Neural crest cell (in vitro differentiated cells): ENCODE data around the gene MAP6D1. TPM values are rescaled to one million over a fixed set of nuclear protein-coding genes. Genes with fewer than 3 reads are reported as not detected.

Experiments
- DNase-seq: peaks from one replicate; pipeline ENCODE4 v3.0.0; 2021; ENCODE audit warnings: low read depth, mixed read lengths, low spot score
- H3K27ac Mint-ChIP-seq: one replicate; pipeline ENCODE4 v1.8.0; 2021; ENCODE audit warnings: mild to moderate bottlenecking, mixed read lengths; ENCODE audit not compliant: unreplicated experiment
- H3K27me3 Mint-ChIP-seq: 2 replicates; pipeline ENCODE4 v1.8.0; 2021; ENCODE audit warnings: low read depth, mild to moderate bottlenecking, mixed read lengths
- H3K36me3 Mint-ChIP-seq: 2 replicates; pipeline ENCODE4 v1.8.0; 2021; ENCODE audit warnings: low read depth, mild to moderate bottlenecking, mixed read lengths
- H3K4me1 Mint-ChIP-seq: 2 replicates; pipeline ENCODE4 v1.8.0; 2021; ENCODE audit warnings: mixed read lengths
- H3K4me3 Mint-ChIP-seq: one replicate; pipeline ENCODE4 v1.8.0; 2021; ENCODE audit warnings: mild to moderate bottlenecking, mixed read lengths
- H3K9me3 Mint-ChIP-seq: 2 replicates; pipeline ENCODE4 v1.8.0; 2021; ENCODE audit warnings: mixed read lengths
- total RNA-seq: library from RNA; stranded (reverse); gene quantifications from 2 replicates; pipeline ENCODE4 v1.2.1, GENCODE V29; 2021
- TF ChIP-seq, protein P1 (sequence below): fragments of 200-600 bp; sonication (generic); conservative IDR thresholded peaks from 2 replicates; pipeline ENCODE4 v1.5.0; 2021; ENCODE audit warnings: antibody characterized with exemption, mild to moderate bottlenecking

MAP6D1 gene
- total RNA-seq, 1 donor from 2014 or later: 4.9 TPM

DNA sequence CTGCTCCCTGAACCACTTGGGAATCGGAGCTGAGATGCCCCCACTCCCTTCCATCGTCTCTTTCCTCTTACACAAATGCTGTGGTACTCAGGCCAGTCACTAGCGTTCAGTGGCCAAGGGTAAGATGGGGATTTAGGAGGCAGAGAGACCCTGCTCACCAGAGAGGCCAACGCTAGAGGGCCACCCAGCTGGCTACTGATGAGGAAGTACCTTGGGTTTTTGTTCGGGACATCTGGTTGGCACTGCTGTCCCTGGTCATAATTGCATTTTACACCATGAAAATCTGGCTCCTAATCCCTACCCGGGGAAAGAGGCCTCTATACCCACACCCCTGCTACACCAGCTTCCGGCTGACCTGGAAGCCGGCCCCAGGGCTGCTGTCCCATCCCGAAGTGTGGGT, 7.7 kb downstream of the MAP6D1 start:
- no peak overlapping the region for H3K27ac Mint-ChIP-seq
- TF ChIP-seq, protein P1, sequence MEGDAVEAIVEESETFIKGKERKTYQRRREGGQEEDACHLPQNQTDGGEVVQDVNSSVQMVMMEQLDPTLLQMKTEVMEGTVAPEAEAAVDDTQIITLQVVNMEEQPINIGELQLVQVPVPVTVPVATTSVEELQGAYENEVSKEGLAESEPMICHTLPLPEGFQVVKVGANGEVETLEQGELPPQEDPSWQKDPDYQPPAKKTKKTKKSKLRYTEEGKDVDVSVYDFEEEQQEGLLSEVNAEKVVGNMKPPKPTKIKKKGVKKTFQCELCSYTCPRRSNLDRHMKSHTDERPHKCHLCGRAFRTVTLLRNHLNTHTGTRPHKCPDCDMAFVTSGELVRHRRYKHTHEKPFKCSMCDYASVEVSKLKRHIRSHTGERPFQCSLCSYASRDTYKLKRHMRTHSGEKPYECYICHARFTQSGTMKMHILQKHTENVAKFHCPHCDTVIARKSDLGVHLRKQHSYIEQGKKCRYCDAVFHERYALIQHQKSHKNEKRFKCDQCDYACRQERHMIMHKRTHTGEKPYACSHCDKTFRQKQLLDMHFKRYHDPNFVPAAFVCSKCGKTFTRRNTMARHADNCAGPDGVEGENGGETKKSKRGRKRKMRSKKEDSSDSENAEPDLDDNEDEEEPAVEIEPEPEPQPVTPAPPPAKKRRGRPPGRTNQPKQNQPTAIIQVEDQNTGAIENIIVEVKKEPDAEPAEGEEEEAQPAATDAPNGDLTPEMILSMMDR: no peak

GRCh38 chr3:183816681-183817510, 8.5 kb downstream of the MAP6D1 start:
- Mint-ChIP-seq H3K27ac (no peak overlapping the region), H3K9me3 (no peaks in the 10 kb centered on the region), H3K36me3 (peaks cover 25% of the 10 kb centered on the region), H3K27me3 (no peaks in the 10 kb centered on the region), H3K4me3 (peak overlapping the region; percentile 29), H3K4me1 (peaks cover 7% of the 10 kb centered on the region)
- no peak for DNase-seq
- TF ChIP-seq, protein P1: no peak

More for the DNA sequence above, 7.7 kb downstream of the MAP6D1 start:
- peaks cover 3% of the 10 kb centered on the region for H3K27me3 Mint-ChIP-seq
- peaks cover 26% of the 10 kb centered on the region for H3K36me3 Mint-ChIP-seq
- peaks cover 12% of the 10 kb centered on the region for H3K4me1 Mint-ChIP-seq
- H3K9me3 Mint-ChIP-seq: no peaks in the 10 kb centered on the region
- H3K4me3 Mint-ChIP-seq: peak overlapping the region; percentile 29
- DNase-seq: no peak

DNA sequence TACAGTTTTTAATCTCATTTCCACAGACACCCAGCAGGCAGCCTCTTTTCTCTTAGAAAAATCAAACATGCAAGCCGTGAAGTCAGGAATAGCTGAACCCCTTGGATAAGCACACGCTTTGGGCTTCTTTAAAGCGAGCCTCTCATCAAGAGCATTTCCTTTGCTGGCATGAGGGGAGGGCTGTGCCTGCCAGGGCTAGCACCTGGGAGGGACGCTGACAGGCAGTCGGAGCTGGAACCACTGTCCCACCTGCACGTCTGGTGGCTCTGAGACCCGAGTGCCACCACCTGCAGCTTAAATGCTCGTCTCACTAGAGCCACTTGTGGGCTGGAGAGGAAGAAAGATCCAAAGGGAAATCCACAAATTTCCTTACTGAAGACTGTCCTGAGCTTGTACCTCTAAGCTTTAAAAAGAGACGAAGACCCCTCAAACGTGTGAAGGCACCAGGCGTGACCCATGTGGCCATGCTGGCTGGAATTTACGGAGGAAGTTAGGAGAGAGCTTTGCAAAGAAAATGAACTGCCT, 9.4 kb downstream of the MAP6D1 start:
- Mint-ChIP-seq H3K4me3 (no peak overlapping the region), H3K4me1 (peaks cover 7% of the 10 kb centered on the region), H3K9me3 (no peaks in the 10 kb centered on the region), H3K27me3 (no peaks in the 10 kb centered on the region), H3K36me3 (peaks cover 24% of the 10 kb centered on the region), H3K27ac (peak overlapping the region; percentile 5)
- TF ChIP-seq, protein P1: no peak
- no peak for DNase-seq

- H3K36me3 Mint-ChIP-seq: peaks cover 26% of the 10 kb centered on the region
- DNase-seq: no peak
- TF ChIP-seq, protein P1: no peak
- H3K4me3 Mint-ChIP-seq: no peak overlapping the region
- H3K9me3 Mint-ChIP-seq: no peaks in the 10 kb centered on the region
- no peak overlapping the region for H3K27ac Mint-ChIP-seq
- H3K27me3 Mint-ChIP-seq: no peaks in the 10 kb centered on the region
- peaks cover 7% of the 10 kb centered on the region for H3K4me1 Mint-ChIP-seq
Observed at GRCh38 chr3:183815563-183815940, 9.8 kb downstream of the MAP6D1 start.

DNA sequence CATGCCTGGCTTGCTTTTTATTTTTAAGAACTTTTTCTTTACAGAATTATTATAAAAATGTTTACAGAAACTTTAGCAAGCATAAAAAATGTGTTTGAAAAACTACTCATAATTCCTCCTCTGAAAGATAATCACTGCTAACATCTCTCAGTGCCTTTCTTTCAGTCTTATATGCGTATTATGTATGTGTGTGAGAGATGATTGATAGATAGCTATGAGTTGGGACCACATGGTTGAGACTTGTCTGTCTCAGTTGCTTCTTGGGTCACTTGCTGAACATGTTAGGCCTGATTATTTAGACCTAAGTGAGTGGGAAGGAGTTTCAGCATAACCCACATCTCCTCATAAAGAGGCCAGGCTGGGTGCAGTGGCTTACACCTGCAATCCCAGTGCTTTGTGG, 11.1 kb downstream of the MAP6D1 start:
- TF ChIP-seq, protein P1: no peak
- no peak overlapping the region for H3K27ac Mint-ChIP-seq
- H3K9me3 Mint-ChIP-seq: no peaks in the 10 kb centered on the region
- peaks cover 30% of the 10 kb centered on the region for H3K36me3 Mint-ChIP-seq
- H3K4me1 Mint-ChIP-seq: peaks cover 7% of the 10 kb centered on the region
- peak overlapping the region; percentile 34 for H3K4me3 Mint-ChIP-seq
- H3K27me3 Mint-ChIP-seq: no peaks in the 10 kb centered on the region
- no peak for DNase-seq
